ENCODE results near the gene EPHB1. TPM values are rescaled to one million over a fixed set of nuclear protein-coding genes. Genes with fewer than 3 reads are reported as not detected.

EPHB1 gene
- polyA plus RNA-seq, 1 donor from 2014 or later: 18.7 TPM

- TF ChIP-seq POLR2AphosphoS5 (IDR thresholded peaks at IDR 0.05): no peak
These were observed 419.3 kb downstream of the EPHB1 start for GRCh38 chr3:135214400-135214799.

GRCh38 chr3:135215516-135215915 is 420.5 kb downstream of the EPHB1 start:
- Histone ChIP-seq H3K27ac (ENCODE audit: low read length) (no peak overlapping the region), H4K20me1 (ENCODE audit: insufficient read depth) (no peaks in the 10 kb centered on the region), H3K79me2 (replicated peaks; ENCODE audit: insufficient read depth, low read length) (no peaks in the 10 kb centered on the region), H3K9ac (ENCODE audit: low read length) (no peak overlapping the region), H3F3A (ENCODE audit: insufficient read depth, low read length, poor library complexity, severe bottlenecking) (no peaks in the 10 kb centered on the region), H3K9me3 (ENCODE audit: low read length) (no peaks in the 10 kb centered on the region), H3K9me2 (ENCODE audit: insufficient read depth, low read length) (no peaks in the 10 kb centered on the region), H3K36me3 (ENCODE audit: insufficient read depth, low read length) (no peaks in the 10 kb centered on the region), H3K27me3 (ENCODE audit: insufficient read depth, low read depth, low read length) (no peaks in the 10 kb centered on the region), H3K4me2 (ENCODE audit: low read length) (no peak overlapping the region), H2AFZ (ENCODE audit: low read depth, low read length) (no peak overlapping the region), H3K4me3 (ENCODE audit: low read length) (no peak overlapping the region)
- TF ChIP-seq RAD21 (conservative IDR thresholded peaks at IDR 0.05): no peak
- no peak for TF ChIP-seq REST (IDR thresholded peaks at IDR 0.05; ENCODE audit: borderline replicate concordance)
- no peak for TF ChIP-seq TAF1 (IDR thresholded peaks at IDR 0.05; ENCODE audit: low read depth)
- TF ChIP-seq EZH2 (IDR thresholded peaks at IDR 0.05; ENCODE audit: borderline replicate concordance, insufficient read depth, low read length, poor library complexity, severe bottlenecking): no peak
- TF ChIP-seq MXI1 (conservative IDR thresholded peaks at IDR 0.05; ENCODE audit: poor library complexity, severe bottlenecking): no peak
- TF ChIP-seq CTCF (IDR thresholded peaks at IDR 0.05; ENCODE audit: poor library complexity, severe bottlenecking): no peak

More at GRCh38 chr3:135214400-135214799, 419.3 kb downstream of the EPHB1 start:
- no peaks in the 10 kb centered on the region for H3F3A ChIP-seq (ENCODE audit: insufficient read depth, low read length, poor library complexity, severe bottlenecking)
- H3K27ac ChIP-seq (ENCODE audit: low read length): no peak overlapping the region
- H2AFZ ChIP-seq (ENCODE audit: low read depth, low read length): no peak overlapping the region
- no peak overlapping the region for H3K4me2 ChIP-seq (ENCODE audit: low read length)
- no peak overlapping the region for H3K4me3 ChIP-seq (ENCODE audit: low read length)
- no peaks in the 10 kb centered on the region for H3K27me3 ChIP-seq (ENCODE audit: insufficient read depth, low read depth, low read length)
- H3K9ac ChIP-seq (ENCODE audit: low read length): no peak overlapping the region
- no peaks in the 10 kb centered on the region for H3K9me2 ChIP-seq (ENCODE audit: insufficient read depth, low read length)
- no peaks in the 10 kb centered on the region for H3K36me3 ChIP-seq (ENCODE audit: insufficient read depth, low read length)
- no peaks in the 10 kb centered on the region for H3K79me2 ChIP-seq (replicated peaks; ENCODE audit: insufficient read depth, low read length)
- no peaks in the 10 kb centered on the region for H3K9me3 ChIP-seq (ENCODE audit: low read length)
- no peaks in the 10 kb centered on the region for H4K20me1 ChIP-seq (ENCODE audit: insufficient read depth)

- Histone ChIP-seq H3K27me3 (ENCODE audit: insufficient read depth, low read depth, low read length) (no peaks in the 10 kb centered on the region), H3K36me3 (ENCODE audit: insufficient read depth, low read length) (no peaks in the 10 kb centered on the region), H4K20me1 (ENCODE audit: insufficient read depth) (no peaks in the 10 kb centered on the region), H3K4me3 (ENCODE audit: low read length) (no peak overlapping the region), H3K9me3 (ENCODE audit: low read length) (no peaks in the 10 kb centered on the region), H3K9ac (ENCODE audit: low read length) (no peak overlapping the region), H3K4me2 (ENCODE audit: low read length) (no peak overlapping the region), H3F3A (ENCODE audit: insufficient read depth, low read length, poor library complexity, severe bottlenecking) (no peaks in the 10 kb centered on the region), H2AFZ (ENCODE audit: low read depth, low read length) (no peak overlapping the region), H3K27ac (ENCODE audit: low read length) (no peak overlapping the region), H3K79me2 (replicated peaks; ENCODE audit: insufficient read depth, low read length) (no peaks in the 10 kb centered on the region), H3K9me2 (ENCODE audit: insufficient read depth, low read length) (no peaks in the 10 kb centered on the region)
- TF ChIP-seq EP300 (conservative IDR thresholded peaks at IDR 0.05; ENCODE audit: poor library complexity, severe bottlenecking) (no peak), CTCF (IDR thresholded peaks at IDR 0.05; ENCODE audit: poor library complexity, severe bottlenecking) (no peak), POLR2AphosphoS5 (IDR thresholded peaks at IDR 0.05) (no peak), MXI1 (conservative IDR thresholded peaks at IDR 0.05; ENCODE audit: poor library complexity, severe bottlenecking) (no peak), EZH2 (IDR thresholded peaks at IDR 0.05; ENCODE audit: borderline replicate concordance, insufficient read depth, low read length, poor library complexity, severe bottlenecking) (no peak), SMC3 (conservative IDR thresholded peaks at IDR 0.05; ENCODE audit: poor library complexity) (no peak), TAF1 (IDR thresholded peaks at IDR 0.05; ENCODE audit: low read depth) (no peak), RAD21 (conservative IDR thresholded peaks at IDR 0.05) (no peak)
These were observed 421.6 kb downstream of the EPHB1 start for GRCh38 chr3:135216659-135217058.
